Epidermal melanocyte (primary cell): ENCODE data around the gene ACADS.
"Not testable (repeated sequence)": the region's sequence is repeated elsewhere in the genome, so short reads cannot be mapped to it uniquely, and the experiment has no call there.

Source experiments
- DNase-seq: peaks from one replicate; pipeline ENCODE4 v3.0.0; 2011; ENCODE audit warnings: low spot score; ENCODE audit not compliant: insufficient read length

The ACADS gene

DNA sequence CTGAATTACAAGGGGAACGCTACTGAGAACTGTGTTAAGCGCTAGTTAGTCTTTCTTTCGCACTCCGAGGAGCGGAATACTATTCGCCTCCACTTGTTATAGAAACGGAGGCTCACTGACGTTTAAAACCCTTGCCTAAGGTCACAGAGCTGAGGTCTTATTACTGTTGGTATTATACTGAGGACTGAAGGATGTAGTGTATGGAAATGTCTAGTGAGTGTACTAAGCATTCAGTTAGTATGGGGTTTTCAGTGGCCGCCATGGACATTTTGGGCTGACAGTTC is 826 bp downstream of the ACADS start:
- DNase-seq: no peak

DNA sequence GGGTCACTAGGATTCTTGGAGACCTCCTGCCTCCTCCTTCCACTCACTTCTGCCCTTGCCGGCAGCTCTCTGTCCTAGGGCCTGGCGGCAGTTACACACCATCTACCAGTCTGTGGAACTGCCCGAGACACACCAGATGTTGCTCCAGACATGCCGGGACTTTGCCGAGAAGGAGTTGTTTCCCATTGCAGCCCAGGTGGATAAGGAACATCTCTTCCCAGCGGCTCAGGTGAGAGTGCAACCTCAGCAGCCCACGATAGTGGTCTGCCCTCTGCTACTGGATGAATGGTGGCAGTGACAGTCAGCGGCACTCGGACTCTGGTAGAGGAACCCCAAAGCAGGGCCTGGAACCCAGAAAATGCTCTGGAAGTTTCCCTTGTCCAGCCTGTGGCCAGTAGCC is 1.3 kb downstream of the ACADS start:
- no peak for DNase-seq

DNA sequence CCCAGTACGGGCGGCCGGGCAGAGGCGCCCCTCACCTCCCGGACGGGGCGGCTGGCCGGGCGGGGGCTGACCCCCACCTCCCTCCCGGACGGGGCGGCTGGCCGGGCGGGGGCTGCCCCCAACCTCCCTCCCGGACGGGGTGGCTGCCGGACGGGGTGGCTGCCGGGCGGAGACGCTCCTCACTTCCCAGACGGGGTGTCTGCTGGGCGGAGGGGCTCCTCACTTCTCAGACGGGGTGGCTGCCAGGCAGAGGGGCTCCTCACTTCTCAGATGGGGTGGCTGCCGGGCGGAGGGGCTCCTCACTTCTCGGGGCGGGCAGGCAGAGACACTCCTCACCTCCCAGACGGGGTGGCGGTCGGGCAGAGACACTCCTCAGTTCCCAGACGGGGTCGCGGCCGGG is 6.6 kb downstream of the ACADS start:
- not testable (repeated sequence) for DNase-seq

DNA sequence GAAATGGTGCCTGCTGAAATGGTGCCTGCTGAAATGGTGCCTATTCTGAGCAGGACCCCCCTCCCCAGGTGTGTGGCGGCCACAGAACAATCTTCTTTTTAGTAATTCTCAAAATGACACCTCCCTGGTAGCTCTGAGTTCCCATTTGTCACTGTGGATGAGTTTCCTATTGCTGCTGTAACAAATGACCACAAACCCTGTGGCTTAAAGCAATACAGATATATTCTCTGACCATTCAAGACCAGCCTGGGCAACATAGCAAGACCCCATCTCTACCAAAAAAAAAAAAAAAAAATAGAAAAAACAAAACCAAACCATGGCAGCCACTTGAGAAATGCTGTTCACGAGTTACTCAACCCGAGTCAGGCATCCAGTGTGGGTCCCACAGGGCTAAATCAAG is 7.9 kb downstream of the ACADS start:
- no peak for DNase-seq

DNA sequence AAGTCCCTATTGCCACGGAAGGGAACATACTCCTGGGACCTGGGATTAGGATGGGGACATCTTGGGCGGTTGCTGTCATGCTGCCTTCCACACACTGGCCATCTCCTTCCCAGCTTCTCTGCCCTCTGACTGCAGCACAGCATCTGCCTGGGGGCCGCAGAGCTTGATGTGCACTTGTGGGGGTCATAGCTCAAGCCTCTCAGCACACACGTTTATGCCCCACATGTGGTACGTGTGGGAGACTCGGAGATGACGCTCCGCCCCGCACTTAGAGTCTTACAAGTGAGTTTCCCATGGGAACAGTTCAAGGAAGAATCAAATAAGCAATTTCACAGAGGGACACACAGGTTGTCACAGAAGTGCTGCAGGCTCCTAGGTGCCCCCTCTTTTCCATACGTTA is 8.6 kb downstream of the ACADS start:
- no peak for DNase-seq

DNA sequence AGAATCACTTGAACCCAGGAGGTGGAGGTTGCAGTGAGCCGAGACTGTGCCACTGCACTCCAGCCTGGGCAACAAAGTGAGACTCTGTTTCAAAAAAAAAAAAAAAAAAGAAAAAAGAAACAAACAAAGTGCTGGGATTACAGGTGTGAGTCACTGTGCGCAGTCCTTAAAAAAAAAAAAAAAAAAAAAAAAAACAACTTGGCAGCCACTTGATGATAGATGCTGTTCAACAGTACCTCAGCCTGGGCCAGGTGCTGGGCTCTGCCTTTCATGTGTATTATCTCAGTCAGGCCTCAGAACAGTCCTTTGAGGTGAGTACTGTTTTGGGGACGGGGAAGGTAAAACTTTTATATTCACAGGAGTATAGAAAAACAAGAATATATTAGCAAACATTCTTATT is 9.6 kb downstream of the ACADS start:
- no peak for DNase-seq

DNA sequence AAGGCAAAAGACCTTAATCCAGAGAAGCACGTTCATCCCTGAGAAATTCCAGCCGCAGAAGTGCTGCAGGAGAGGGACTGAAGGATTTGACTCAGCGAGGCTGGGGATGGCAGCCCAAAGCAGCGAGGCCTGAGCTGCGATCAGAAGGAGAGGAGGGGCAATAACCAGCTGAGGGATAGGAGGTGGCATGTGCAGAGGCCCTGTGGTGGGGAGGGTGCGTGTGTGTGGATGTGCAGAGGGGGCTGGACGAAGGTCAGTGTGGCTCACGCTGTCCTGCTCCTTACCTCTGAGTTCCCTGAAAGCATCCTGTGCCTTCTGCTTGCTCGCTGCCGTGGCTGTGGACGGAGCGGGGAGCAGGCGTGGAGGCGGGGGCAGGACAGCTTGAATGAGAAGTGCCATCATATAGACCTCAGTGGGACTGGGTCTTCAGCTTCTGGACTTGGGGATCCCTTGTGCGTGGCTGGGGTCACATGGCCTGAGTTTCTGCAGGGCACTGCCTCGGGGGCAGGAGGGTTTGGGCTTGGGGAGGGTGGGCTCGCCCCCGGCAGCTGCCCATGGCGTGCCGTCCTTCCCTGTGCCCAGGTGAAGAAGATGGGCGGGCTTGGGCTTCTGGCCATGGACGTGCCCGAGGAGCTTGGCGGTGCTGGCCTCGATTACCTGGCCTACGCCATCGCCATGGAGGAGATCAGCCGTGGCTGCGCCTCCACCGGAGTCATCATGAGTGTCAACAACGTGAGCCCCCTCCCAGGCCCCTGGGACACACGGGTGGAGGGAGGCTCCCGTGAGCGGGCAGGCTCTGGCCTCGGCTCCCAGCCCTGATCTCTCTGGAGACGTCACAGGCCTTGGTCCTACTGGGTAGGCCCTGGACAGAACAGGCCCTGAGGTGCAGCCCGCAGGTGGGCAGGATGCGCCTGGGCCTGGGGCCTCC is 11.0 kb downstream of the ACADS start:
- no peak for DNase-seq

DNA sequence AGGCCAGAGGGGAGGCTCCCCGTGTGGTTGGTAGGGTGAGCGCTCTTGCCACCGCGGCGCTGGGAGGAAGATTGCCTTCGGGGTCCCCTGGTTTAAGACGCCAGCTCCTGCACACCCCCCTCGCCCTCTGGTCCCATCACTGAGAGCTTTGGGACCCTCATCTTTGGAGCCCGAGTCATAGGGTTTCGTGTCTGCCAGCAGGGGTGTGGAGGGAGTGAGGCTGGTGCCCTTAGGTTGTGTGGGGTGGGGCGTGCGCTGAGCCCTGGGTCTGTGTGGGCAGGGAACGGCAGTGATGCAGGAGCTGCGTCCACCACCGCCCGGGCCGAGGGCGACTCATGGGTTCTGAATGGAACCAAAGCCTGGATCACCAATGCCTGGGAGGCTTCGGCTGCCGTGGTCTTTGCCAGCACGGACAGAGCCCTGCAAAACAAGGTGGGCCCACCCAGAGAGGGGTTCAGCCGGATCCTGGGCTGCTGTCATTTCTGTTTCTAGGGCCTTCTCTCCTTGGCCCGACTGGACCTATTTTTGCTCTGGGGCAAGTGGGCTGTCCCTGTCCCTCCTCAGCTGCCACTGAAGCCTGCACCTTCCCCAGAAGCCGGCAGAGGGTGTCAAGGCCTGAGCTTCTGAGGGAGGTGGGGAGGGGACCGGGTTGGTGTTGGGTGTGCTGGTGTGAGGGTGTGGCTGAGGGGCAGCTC is 12.1 kb downstream of the ACADS start:
- no peak for DNase-seq

DNA sequence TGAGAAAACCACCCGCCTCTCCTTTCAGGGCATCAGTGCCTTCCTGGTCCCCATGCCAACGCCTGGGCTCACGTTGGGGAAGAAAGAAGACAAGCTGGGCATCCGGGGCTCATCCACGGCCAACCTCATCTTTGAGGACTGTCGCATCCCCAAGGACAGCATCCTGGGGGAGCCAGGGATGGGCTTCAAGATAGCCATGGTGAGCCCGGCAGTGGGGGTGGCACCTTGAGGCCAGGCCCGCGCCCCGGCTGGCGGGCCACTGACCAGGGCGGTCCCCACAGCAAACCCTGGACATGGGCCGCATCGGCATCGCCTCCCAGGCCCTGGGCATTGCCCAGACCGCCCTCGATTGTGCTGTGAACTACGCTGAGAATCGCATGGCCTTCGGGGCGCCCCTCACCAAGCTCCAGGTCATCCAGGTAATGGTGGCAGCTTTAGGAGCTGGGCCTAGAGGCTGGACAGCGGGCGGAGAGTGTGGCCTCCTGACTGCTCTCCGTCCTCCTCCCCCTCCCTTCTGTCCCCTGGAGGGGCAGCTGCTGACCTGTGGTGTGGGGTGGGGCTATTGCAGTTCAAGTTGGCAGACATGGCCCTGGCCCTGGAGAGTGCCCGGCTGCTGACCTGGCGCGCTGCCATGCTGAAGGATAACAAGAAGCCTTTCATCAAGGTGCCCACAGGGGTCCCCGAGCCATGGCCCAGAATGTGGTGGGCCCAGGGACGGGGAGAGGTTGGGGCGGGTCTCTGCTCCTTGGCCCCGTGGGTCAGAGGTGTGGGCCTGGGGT is 12.8 kb downstream of the ACADS start:
- no peak for DNase-seq

DNA sequence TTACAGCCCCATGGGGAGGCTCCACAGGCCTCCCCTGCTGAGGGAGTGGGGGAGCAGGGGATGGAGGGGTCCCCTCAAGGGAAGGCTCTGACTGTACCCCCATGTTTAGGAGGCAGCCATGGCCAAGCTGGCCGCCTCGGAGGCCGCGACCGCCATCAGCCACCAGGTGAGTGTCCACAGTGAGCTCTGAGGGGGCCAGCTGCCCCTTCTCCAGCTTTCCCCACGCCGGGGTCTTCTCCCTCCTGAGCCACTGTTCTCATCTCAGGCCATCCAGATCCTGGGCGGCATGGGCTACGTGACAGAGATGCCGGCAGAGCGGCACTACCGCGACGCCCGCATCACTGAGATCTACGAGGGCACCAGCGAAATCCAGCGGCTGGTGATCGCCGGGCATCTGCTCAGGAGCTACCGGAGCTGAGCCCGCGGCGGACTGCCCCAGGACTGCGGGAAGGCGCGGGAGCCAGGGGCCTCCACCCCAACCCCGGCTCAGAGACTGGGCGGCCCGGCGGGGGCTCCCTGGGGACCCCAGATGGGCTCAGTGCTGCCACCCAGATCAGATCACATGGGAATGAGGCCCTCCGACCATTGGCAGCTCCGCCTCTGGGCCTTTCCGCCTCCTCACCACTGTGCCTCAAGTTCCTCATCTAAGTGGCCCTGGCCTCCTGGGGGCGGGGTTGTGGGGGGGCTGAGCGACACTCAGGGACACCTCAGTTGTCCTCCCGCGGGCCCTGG is 13.6 kb downstream of the ACADS start:
- DNase-seq: no peak

DNA sequence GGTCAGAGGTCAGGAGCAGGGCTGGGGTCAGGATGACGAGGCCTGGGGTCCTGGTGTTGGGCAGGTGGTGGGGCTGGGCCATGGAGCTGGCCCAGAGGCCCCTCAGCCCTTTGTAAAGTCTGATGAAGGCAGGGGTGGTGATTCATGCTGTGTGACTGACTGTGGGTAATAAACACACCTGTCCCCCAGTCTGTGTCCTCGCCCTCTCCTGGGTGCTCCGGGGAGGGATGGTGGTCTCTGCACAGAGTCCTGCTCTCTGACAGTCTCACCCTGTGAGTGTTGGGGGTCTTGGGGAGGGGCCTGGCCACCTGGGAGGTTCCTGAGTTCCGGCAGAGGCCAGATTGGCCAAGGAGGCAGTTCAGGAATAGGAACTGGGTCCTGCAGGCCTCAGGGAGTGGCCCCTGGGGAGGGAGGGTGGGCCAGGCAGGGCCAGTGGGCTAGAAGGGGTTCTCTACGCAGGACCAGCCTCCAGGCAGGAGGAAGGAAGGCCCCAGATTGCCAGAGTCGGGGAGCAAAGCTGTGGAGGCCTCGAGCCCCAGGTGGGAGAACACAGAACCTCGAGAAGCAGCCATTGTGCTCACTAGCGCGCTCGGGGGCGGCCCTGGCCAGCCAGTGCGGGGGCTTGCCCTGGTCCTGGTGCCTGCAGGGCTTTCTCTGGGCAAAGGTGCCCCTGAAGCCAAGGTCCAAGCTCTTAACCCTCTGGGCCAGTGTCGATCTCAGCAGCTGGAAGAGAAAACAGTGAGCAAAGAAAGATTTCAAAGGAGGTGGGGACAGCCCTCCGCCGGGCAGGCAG is 14.4 kb downstream of the ACADS start:
- no peak for DNase-seq

DNA sequence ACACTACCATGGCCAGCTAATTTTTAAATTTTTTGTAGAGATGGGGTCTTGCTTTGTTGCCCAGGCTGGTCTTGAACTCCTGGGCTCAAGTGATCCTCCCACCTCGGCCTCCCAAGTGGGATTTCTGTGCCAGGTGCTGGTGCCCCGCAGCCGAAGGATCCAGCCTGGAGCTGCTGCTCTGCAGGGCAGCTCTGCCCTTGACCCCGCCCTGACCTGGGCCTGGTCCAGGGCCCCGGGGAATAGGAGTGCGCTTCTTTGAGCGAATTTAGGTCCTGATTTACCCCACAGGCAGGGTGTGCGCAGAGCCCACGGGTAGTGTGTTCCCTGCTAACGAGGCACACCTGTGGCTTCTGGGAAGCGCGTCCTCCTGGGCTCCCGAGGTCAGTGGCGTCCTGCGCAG is 15.2 kb downstream of the ACADS start:
- DNase-seq: no peak

DNA sequence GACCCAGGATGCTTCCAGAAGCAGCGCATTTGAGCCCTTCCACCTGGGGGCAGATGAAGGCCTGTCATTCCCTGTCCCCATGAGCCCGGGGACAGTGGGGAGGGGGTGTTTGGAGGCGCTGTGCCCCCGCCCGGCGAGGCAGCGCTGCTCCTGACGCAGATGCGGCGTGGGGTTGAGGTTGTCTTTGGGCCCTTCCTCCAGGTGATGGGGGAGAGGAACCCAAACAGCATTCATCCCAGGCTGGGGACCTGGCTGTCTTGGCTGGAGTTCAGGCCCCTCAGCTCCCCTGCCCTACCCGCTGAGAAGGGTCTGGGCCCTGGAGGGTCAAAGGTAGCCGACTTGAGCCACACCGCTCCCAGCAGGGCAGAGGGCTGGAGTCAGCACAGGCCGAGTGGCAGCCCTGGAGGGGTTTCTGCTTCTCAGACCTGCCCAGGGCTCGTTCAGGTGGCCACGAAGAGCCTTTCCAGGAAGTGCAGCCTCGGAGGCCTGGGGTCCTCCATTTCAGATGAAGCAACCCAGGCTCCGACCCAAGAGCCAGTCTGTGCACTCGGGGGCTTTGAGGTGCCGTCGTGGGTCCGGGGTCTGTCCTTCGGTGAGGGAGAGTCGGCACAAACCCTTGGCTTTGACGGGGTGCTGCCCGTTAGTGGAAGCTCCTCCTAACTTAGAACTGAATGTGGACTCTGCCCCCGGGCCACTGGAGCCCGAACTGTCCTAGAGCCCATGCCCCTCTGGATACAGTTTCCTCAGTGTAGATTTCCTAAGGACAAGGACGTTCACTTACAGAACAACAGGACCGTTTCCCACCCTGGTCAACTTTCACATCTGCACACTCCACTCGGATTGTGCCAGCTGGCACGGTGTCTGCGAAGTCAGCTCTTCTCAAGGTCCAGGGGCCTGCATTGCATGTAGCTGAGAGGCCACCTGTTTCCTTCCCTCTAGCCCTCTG is 16.1 kb downstream of the ACADS start:
- DNase-seq: no peak

DNA sequence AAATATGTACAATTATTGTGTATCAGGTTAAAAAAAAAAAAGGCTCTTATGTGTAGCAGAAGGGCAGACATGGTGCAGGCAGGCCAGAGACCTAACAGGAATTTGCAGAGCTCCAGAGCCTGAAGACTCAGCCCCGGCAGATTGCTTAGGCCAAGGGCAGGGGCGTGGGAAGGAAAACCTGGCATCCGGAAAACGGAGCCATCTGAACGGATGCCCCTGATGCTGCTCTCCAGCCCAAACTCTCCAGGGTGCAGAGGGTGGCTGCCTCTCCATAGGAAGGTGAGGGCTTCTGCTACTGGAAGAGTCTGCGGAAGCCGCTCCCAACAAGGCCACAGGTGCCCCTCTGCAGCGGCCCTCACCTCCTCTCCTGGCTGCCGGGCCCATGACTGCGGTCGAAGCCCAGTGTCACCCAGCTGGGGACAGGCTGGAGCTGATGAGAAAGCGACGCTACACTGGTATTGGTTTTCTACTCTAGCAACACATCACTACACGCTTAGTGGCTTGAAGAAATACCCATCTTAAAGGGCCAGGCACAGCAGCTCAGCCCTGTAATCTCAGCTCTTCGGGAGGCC is 19.4 kb downstream of the ACADS start:
- DNase-seq: no peak

DNA sequence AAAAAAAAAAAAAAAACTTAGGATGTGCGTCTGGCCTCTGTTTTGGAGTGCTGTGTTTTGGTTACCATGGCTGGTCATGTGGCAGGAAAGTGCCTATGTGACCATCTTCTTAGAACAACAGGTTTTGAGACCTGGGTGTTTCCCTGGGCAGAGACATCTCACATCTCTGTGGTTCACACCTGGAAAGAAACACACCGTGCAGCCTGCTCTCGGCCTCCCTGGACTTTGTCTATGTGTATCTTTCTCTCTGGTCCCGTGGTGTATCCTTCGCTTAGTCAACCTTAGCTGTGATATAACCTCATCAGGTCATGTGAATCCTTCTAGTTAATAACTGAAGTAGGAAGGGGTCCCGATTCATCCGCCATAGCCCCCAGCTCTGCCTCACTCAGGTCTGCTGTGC is 22.6 kb downstream of the ACADS start:
- DNase-seq: peak; percentile 5

DNA sequence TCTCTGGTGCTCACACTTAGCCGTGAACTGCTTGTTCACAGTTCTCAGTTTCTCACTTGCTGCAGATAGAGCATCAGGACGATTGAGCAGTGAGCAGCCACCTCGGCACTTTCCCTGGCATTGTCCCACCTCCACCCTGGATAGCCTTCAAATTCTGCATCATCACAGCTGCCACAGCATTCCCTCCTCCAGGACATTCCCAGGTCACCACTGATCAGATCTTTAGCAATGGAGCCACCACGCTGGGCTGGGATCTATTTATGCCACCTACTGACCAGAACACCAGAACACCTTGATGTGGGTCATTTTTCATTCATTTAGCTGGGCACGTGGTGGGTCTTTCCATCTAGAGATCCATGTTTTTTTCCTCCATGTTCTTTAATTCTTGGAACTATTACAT is 23.6 kb downstream of the ACADS start:
- DNase-seq: no peak

DNA sequence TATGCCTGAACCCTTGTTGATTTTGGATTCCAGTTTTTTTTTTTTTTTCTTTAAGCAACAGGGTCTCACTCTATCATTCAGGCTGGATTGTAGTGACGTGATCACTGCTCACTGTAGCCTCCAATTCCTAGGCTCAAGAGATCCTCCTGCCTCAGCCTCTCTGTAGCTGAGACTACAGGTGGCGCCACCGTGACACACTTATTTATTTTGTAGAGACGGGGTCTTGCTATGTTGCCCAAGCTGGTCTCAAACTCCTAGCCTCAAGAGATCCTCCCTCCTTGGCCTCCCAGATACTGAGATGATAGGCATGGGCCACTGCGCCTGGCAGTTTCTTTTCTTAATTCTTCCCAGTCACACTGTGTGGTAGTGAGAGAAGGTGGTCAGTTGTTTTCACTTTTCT is 25.2 kb downstream of the ACADS start:
- no peak for DNase-seq

DNA sequence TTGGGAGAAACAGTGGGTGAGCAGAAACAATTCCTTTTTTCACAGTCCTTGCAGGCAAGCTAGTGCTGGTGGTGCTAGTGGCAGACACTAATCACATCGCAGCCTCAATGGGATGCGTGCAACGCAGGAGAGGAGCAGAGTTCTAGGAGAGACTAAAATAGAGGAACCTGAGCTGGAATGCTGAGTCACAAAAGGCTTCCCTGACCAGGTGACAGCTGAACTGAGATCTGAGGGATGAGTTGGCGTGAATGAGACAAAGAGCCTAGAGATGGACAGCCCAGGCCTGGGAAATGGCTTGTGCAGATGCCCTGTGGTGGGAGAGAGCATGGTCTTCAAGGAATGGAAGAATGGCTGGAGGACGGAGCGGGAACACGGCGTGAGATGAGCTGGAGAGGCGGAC is 25.8 kb downstream of the ACADS start:
- DNase-seq: no peak

DNA sequence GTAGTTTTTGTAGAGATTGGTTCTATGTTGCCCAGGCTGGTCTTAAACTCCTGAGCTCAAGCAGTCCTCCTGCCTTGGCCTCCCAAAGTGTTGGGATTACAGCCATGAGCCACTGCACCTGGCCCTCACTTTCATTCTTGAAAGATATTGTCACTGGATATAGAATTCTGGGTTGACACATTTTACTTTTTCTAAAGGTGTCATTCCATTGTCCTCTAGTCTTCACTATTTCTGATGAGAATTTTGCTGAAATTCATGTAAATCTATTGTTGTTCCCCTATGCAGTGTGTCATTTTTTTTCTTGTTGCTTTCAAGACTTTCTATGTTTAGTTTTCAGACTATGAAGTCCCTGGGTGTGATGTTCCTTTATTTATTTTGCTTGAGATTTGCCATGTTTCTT is 29.2 kb downstream of the ACADS start:
- DNase-seq: no peak
